Measurements from ENCODE around the gene ZNF526.

The ZNF526 gene

DNA sequence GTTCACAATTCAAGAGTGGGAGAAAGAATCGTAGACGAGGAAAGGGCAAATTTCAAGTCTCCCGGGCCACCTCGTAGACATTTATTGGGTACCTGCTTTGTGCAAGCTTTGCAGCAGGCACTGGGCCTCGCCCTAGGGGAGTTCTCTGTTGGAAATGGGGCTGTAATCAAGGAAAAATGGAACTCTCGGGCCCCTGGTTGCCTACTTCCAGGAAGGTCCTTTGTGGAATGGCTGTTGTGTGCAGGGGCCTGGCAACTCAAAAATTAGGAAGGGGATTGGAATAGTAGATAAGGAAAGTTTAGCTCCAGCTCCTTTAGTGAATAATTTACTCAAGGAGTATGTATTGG lies 612 bp downstream of the ZNF526 start:
- no peak for DNase-seq (ENCODE audit: low read depth in 2 of 2, low spot score in 1 of 2)

DNA sequence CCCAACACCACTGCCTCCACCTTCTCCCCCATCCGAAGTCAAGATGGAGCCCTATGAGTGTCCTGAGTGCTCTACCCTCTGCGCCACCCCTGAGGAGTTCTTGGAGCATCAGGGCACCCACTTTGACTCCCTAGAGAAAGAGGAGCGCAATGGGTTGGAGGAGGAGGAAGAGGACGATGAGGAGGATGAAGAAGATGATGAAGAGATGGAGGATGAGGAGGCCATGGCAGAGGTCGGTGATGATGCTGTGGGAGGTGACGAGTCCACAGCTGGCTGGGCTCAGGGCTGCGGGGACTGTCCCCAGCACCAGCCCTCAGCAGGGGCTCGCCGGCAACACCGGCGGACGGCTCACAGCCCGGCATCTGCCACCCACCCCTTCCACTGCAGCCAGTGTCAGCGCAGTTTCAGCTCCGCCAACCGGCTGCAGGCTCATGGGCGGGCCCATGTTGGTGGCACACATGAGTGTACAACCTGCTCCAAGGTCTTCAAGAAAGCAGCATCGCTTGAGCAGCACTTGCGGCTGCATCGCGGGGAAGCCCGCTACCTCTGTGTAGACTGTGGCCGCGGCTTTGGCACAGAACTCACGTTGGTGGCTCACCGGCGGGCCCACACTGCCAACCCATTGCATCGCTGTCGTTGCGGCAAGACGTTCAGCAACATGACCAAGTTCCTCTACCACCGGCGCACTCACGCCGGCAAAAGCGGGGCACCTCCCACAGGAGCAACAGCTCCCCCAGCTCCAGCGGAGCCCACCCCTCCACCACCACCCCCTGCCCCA lies 5.0 kb downstream of the ZNF526 start:
- no peak for DNase-seq (ENCODE audit: low read depth in 2 of 2, low spot score in 1 of 2)

DNA sequence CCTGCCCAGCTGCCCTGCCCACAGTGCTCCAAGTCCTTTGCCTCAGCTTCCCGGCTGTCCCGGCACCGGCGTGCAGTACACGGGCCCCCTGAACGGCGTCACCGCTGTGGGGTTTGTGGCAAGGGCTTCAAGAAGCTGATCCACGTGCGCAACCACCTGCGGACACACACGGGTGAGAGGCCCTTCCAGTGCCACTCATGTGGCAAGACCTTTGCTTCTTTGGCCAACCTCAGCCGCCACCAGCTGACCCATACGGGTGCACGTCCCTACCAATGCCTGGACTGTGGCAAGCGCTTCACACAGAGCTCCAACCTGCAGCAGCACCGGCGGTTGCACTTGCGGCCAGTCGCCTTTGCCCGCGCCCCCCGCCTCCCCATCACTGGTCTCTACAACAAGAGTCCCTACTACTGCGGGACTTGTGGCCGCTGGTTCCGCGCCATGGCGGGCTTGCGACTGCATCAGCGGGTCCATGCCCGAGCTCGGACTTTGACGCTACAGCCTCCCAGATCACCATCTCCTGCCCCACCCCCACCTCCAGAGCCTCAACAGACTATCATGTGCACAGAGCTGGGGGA lies 5.7 kb downstream of the ZNF526 start:
- no peak for DNase-seq (ENCODE audit: low read depth in 2 of 2, low spot score in 1 of 2)

DNA sequence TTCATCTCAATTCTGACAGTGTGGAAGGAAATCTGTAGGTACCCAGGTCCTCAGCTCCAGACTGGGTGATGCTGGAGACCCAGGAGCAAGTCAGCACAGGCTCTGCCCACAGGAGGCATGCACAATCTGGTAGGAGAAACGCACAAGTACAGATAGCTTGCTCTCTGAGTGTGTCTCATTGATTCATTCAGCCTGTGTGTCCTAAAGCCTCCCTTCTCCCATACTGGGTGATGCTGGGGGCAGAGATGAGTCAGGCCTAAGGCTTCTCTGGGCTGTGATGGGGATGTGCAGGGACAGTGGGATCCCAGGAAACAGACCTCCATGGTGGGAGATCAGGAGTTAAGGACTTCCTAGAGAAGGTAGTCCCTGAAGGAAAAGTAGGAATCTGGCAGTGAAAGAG lies 6.8 kb downstream of the ZNF526 start:
- no peak for DNase-seq (ENCODE audit: low read depth in 2 of 2, low spot score in 1 of 2)

DNA sequence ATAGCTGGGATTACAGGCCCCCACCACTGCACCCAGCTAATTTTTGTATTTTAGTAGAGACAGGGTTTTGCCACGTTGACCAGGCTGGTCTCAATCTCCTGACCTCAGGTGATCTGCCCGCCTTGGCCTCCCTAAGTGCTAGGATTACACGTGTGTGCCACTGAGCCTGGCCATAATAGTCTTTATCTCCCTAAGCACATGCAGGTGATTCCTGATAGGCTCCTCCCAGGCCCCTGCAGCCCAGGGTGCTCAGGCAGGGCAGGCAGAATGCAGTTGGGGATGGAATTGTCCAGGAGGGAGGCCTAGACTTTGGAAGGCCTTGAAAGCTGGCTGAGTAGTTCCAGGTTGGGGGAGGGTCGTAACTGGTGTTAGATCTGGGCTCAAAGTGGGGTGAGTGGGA lies 8.5 kb downstream of the ZNF526 start:
- no peak for DNase-seq (ENCODE audit: low read depth in 2 of 2, low spot score in 1 of 2)

DNA sequence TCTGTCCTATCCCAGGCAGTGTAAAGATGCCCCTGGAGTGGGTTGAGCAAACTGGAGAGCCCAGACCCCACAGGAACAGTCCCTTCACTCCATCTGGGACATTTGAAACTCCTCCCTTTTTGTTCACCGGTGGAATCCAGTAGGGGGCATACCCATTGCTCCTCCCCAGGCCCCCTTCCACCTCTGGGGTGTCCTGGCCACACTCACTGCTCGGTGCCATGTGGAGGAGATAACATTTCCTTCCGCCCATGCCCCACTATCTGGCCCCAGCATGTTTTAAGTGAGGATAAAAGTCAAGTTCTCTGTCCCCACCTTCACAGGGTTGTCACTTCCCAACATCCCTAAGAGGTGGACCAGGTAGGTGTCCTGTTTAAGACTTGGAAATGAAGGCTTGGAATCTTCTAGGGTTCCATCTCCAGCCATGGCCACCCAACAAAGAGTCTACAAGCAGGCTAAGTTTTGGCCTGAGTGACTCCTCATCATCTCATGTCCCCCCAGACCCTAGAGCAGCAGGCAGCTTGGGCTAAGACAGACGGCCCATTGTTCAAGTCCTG lies 9.3 kb downstream of the ZNF526 start:
- no peak for DNase-seq (ENCODE audit: low read depth in 2 of 2, low spot score in 1 of 2)

DNA sequence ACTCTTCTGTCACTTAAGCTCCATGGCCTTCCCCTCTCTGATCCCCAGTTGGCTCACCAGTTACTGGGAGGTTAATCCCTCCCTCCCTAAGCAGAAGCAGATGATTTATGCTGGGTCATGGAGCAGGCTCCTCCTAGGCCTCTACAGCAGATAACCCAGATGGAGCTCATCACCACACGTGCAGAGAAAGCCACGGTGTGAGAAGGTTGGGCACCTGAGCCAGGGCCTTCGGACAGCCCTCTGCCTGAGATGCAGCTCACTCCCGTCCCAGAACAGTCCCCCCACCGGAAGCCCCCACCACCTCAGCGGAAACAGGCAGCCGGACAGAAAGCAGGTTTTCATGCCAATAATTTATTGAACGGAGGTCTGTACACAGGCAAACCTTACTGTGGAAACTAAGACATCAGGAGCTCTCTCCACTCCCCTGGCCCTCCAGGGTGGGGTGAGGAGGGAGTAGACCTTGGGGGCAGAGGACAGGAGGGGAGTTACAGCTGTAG lies 9.8 kb downstream of the ZNF526 start:
- DNase-seq (ENCODE audit: low read depth in 2 of 2, low spot score in 1 of 2) = no peak

DNA sequence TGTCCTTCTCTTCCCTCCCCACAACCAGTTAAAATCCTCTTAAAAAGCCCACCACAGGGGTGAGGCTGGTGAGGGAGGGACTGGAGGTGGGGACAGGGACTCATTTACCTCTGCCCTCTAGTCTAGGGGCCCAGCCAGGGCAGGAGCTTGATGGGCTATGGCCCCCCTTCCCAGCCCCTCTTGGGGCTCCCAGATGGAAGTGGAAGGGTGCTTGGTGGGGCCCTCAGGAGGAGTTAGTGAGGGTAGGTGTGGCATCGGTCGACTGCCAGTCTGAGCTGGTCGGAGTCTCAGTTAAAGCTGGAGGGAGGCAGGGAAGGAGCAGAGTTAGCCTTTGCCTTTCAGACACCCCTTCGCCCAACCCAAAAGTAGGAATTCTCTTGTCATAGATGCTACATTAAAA lies 10.5 kb downstream of the ZNF526 start:
- DNase-seq (ENCODE audit: low read depth in 2 of 2, low spot score in 1 of 2) = no peak

DNA sequence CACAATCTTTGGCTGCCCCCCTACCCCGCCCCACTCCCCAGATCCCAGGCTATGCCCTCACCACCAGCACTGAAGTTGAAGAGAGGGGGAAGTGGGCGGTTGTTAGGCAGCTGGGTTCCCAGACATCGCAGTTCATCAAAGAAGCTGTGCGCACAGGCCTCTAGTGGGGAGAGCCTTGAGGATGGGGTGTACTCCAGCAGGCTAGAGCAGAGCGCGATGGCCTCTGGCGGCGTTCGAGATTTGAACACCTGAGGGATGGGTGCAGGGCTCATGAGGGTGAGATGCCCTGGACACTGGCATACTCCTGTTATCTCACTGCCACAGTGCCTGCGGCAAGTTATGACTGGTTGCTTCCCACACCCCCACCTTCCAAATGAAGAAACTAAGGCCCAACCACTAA lies 12.3 kb downstream of the ZNF526 start:
- DNase-seq (ENCODE audit: low read depth in 2 of 2, low spot score in 1 of 2) = no peak

DNA sequence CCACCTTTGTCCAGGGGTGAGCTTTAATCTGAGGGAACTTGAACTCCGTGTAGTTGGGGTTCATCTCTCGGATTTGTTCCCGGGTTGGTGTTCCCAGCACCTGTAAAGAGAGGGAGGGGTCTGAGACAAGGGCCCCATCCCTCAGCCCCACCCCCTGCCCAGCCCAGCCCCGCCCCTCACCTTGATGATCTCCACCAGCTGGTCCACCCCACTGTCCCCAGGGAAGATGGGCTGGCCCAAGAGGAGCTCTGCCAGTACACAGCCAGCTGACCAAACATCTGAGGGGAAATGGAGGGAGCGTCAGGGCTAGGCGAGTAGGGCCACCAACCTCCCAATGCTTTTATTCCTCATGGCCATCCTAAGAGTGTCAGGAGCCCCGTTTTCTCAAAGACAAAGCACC lies 13.0 kb downstream of the ZNF526 start:
- DNase-seq (ENCODE audit: low read depth in 2 of 2, low spot score in 1 of 2) = no peak

DNA sequence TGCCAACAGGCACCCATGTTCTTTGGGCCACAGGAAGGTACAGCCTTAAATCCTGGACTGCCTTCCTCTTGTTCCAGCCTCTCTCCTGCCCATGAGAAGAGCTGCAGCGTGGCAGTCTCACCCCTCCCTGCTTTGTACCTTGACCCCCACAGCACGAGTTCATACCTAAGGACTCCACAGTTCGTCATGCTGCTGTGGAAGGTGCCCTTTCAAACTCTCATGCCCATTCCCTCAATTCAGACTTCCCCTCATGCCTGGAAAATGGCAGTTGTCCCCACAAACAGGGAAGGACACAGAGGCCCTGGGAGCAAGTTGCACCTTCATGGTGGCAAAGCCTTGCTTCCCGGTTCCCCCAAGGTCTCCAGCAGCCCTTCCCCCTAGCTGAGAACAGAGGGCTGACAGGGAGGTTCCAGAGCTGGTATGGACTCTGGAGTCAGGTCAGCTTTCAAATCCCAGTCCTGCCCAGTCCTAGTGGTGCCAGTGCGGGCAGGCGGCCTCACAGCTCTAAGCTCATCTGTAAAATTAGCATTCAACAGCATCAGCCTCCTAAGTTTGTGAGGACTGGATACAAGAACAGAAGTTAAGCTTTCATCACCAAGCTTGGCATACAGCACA lies 13.7 kb downstream of the ZNF526 start:
- DNase-seq (ENCODE audit: low read depth in 2 of 2, low spot score in 1 of 2) = no peak

DNA sequence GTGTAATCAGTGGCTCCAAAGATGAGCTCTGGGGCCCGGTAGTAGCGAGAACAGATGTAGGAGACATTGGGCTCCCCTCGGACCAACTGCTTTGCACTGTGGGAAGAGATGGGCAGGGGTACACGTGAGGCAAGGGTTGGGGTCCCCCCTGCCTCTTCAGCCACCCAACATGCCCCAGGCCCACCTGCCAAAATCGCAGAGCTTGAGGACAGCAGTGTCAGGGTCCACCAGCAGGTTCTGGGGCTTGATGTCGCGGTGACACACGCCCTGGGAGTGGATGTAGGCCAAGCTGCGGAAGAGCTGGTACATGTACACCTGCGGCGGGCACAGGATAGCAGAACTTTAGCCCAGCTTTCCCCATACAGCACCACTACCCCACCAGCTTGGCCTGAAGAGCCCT lies 14.3 kb downstream of the ZNF526 start:
- no peak for DNase-seq (ENCODE audit: low read depth in 2 of 2, low spot score in 1 of 2)

DNA sequence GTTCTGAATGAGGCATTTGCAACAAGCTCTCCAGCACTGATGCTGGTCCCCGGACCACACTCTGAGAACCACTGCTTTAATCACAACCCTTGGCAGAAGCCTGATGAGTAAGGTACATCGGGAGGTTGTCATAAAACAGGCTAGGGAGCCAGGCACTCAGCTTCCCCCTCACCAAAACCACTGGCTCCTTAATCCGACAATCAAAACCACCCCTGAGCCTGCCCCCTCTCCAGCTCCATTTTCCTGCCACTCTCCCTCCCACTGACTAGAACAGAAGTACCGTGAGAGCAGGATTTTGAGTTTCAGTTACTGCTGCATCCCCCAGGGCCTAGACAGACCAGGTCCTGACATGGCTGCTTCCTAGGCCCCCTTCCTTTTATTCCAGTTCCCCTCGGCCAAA lies 15.1 kb downstream of the ZNF526 start:
- DNase-seq (ENCODE audit: low read depth in 2 of 2, low spot score in 1 of 2) = no peak

DNA sequence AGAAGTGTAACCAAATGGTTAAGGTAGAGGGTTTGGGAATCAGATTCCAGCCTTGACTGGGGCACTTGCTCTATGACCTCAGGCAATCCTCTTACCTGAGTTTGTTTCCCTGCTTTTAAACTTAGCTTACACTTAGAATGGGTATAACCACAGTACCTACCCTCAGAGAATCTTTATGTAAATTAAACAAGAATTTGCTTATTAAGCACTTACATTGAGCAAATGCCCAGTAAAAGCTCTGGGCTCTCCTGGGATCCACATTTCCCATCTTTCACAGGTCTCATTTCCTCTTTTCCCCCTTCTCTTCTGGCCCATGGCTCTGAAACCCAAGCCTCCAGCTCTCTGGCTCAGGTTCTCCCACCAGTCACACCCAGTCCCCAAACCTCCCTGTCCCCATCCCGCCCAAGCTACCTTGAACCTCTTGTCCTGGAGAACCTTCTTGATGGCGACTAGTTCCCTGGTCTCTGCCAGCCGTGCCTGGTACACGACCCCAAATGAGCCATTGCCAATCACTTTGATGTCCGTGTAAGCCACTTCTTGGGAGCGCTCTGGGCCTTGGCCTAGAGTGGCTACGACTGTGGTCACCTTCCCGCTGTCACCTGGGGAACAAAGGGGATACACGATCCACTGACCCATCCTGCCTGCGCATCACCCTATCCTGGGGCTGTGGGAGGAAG lies 19.6 kb downstream of the ZNF526 start:
- DNase-seq (ENCODE audit: low read depth in 2 of 2, low spot score in 1 of 2) = no peak

DNA sequence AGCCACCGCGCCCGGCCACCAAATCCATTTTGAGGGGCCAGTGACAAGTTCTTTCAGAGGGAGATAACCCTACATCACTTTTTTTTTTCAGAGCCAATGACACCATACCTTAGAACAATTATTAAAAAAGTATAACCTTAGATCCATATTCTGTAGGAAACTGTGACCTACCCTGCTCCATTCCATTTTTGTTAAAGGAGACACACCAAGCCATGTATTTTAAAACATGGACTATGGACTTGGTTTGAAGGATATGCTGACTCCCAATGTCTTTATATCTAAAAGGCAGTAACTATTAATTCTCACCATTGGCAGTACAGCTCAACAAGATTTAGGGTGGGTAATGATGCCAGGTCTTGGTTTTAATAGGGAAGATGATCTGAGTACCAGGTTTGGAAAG lies 21.2 kb downstream of the ZNF526 start:
- DNase-seq (ENCODE audit: low read depth in 2 of 2, low spot score in 1 of 2) = no peak

DNA sequence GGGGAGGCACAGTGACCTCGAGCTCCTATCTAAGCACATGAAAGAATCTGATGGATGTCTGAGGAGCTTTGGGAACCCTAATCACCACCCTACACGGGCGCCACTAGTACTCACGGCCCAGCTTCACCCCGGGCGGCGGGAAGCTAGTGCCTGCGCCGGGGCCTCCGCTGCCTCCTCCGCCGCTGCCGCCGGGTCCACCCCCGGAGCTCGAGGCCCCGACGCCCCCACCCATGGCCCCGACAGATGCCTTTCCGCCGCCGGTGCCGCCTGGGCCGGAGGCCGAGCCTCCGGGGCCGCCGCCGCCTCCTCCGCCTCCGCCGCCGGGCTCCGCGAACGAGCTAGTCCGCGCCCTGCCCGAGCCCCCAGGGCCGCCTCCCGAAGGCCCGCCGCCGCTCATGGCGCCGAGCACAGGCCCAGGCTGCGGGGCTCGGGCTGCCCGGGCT lies 22.0 kb downstream of the ZNF526 start:
- DNase-seq (ENCODE audit: low read depth in 2 of 2, low spot score in 1 of 2) = no peak

DNA sequence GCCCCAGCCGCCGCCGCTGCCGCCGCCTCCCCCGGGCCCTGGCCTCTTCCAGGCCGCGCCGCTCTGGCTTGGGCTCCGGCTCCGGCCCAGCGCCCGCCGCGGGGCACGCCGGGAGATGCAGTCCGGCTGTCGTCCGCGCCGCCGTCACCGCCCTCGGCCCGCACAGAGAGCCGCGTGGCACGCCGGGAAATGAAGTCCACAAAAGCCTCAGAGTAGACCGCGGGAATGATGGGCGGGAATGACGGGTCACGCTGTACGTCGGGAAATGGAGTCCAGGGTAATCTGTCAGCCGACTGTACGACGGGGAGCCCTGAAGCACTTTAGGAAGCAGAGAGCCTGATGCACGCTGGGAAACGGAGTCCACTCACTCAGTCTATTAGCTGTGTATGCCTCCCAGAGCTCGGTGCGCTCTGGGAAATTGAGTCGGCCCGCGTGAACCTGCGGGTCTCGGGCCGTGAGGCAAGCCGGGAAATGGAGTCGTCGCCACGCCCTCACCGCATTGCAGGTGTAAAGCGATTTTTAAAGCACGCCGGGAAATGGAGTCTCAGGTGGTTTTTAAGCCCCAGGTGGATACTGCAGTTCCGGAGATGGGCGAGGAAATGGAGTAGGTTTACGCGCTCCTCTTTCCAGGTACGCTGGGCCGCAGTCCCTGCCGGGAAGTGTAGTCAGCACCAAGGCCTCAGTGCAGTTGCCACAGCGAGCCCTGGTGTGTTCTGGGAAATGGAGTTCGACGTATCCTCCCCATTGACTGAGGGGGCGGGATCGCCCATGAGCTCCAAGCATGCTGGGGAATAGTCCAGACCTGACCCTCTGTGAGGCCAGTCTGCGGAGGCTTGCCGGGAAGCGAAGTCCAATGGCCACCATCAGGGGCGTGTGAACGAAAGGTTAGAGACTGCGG lies 22.6 kb downstream of the ZNF526 start, which contains the start of gene GSK3A:
Gene GSK3A, minus strand, starts transcription at position 91 of the 898 bp plus-strand sequence. CDS start 137 bp downstream, outside the sequence.
- peak; percentile 81 to 91 for DNase-seq (ENCODE audit: low read depth in 2 of 2, low spot score in 1 of 2)

DNA sequence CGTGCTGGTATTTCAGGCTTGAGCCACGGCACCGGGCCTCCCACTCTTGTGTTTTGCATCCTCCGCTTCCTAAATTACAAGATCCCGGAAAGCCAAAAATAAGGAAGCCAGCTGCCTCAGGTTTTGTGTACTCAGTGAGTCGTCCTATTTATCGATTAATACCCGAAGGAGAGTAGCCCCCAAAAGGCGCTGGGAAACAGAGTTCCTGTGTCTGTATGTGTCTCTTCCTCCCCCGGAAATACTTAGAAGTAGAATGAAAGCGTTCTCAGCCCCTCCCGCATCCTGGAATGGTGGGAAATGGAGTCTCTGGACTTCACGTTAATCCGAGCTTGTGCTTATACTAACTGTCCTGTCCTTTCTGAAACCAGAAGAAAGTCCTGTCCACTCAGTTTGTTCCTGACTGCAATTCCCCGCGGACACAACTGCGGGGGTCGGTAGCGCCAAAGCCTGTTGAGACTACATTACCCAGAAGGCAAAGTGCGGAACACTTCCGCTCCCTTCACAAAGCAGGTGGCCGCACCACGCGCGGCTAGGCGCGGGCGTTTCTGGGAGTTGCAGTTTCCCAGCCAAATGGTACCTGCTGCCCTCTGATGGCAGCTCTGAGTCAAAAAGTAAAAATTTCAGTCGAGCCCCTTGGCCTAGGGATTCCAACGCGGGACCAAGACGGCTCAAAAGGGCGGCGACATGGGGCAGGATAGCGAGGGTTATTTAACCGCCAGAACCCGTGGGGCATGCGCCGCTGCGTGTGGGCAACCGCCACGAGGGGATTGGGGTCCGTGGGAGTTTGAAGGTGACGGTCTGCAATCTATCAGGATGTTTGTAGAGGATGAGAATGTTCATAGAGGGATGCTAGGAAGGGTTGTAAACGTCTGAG lies 24.5 kb downstream of the ZNF526 start:
- peak; percentile 72 to 85 for DNase-seq (ENCODE audit: low read depth in 2 of 2, low spot score in 1 of 2)

DNA sequence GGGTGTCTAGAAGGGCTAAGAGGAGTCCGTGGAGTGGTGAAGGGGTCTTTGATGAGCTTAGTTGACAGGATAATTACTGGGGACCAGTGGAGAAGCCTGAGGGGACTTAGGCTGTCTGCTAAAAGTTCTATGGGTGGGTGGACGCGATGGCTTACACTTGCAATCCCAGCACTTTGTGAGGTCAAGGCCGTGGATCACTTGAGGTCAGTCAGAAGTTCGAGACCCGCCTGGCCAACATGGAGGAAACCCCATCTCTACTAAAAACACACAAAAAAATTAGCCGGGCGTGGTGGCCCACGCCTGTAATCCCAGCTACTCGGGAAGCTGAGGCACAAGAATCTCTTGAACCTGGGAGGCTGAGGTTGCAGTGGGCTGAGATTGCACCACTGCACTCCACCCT lies 25.1 kb downstream of the ZNF526 start:
- DNase-seq (ENCODE audit: low read depth in 2 of 2, low spot score in 1 of 2) = no peak
